ENCODE results near the gene MUC20. TPM values are rescaled to one million over a fixed set of nuclear protein-coding genes. Genes with fewer than 3 reads are reported as not detected.

Gene MUC20
- total and polyA plus RNA-seq, 9 of the 15 experiments (the other 6 are each of a cell fraction or from before 2014, with no cell fraction given) = 0.03 to 0.23 (median 0.15) TPM; not detected in 3

- no peak overlapping the region for H2AFZ ChIP-seq (ENCODE audit: low read depth, low read length)
- H3K4me2 ChIP-seq (ENCODE audit: insufficient read depth, low read length) = no peak overlapping the region
- peaks cover 47 to 56% of the 10 kb centered on the region in 2 experiments for H3K27me3 ChIP-seq (ENCODE audit: control insufficient read depth in 2 of 2, insufficient read depth in 2 of 2, low read length in 2 of 2)
- TF ChIP-seq PPARD (CRISPR knock-in tag; IDR thresholded peaks at IDR 0.05) = no peak
- TF ChIP-seq MYNN (IDR thresholded peaks at IDR 0.05) = no peak
- TF ChIP-seq MYNN (CRISPR knock-in tag; IDR thresholded peaks at IDR 0.05) = no peak
- TF ChIP-seq ZEB2 (IDR thresholded peaks at IDR 0.05) = no peak
- TF ChIP-seq ZNF584 (CRISPR knock-in tag; IDR thresholded peaks at IDR 0.05; ENCODE audit: low read depth) = no peak
- TF ChIP-seq ZNF280A (IDR thresholded peaks at IDR 0.05; ENCODE audit: low read depth, partially characterized antibody) = no peak
- TF ChIP-seq CEBPG (CRISPR knock-in tag; IDR thresholded peaks at IDR 0.05) = no peak
- no peak for TF ChIP-seq CEBPG (tag; conservative IDR thresholded peaks at IDR 0.05 in 1 of 2, IDR thresholded peaks at IDR 0.05 in 1 of 2)
- no peak for TF ChIP-seq ZNF77 (CRISPR knock-in tag; IDR thresholded peaks at IDR 0.05)
- TF ChIP-seq, protein P1, sequence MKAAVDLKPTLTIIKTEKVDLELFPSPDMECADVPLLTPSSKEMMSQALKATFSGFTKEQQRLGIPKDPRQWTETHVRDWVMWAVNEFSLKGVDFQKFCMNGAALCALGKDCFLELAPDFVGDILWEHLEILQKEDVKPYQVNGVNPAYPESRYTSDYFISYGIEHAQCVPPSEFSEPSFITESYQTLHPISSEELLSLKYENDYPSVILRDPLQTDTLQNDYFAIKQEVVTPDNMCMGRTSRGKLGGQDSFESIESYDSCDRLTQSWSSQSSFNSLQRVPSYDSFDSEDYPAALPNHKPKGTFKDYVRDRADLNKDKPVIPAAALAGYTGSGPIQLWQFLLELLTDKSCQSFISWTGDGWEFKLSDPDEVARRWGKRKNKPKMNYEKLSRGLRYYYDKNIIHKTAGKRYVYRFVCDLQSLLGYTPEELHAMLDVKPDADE (conservative IDR thresholded peaks at IDR 0.05; ENCODE audit: control insufficient read depth, low read depth, low read length) = no peak
- TF ChIP-seq KLF1 (tag; IDR thresholded peaks at IDR 0.05) = no peak
- no peak for TF ChIP-seq ESRRA (IDR thresholded peaks at IDR 0.05; ENCODE audit: borderline replicate concordance, low read depth)
- no peak for TF ChIP-seq NFE2 (IDR thresholded peaks at IDR 0.05; ENCODE audit: low read depth)
- TF ChIP-seq CREB1 (IDR thresholded peaks at IDR 0.05) = no peak
- no peak for TF ChIP-seq CREB1 (CRISPR knock-in tag; IDR thresholded peaks at IDR 0.05)
- TF ChIP-seq TEAD4 (IDR thresholded peaks at IDR 0.05; ENCODE audit: low read length) = no peak
- TF ChIP-seq TEAD4 (CRISPR knock-in tag; IDR thresholded peaks at IDR 0.05; ENCODE audit: borderline replicate concordance) = no peak
- TF ChIP-seq ZNF174 (CRISPR knock-in tag; IDR thresholded peaks at IDR 0.05) = no peak
- 3% methylated on average over 13 of the region's 14 CpGs for whole genome bisulfite sequencing (ENCODE audit: insufficient coverage, low coverage, missing lambda C conversion rate)
- peak overlapping the region in 1 of 2 experiments; percentile 40; a peak in 1 of 4 replicates for H3K9ac ChIP-seq (ENCODE audit: insufficient read depth in 1 of 2, low read depth in 2 of 2, low read length in 2 of 2)
- intact Hi-C loops (cut with micrococcal nuclease) = no loop called here
- H4K20me1 ChIP-seq (replicated peaks; ENCODE audit: control insufficient read depth, insufficient read depth, low read length) = no peaks in the 10 kb centered on the region
- no peaks in the 10 kb centered on the region for H3K9me3 ChIP-seq (replicated peaks; ENCODE audit: control insufficient read depth, insufficient read depth, low read depth, low read length)
- no TSS peak for BruUV-seq (replicated peaks)
- ChIA-PET CTCF (ENCODE audit: low intra/inter-chr PET ratio) (no interaction called here), POLR2A (interaction anchor here (0.6 to 1.1 kb wide), 4 partner anchors 8 to 34 kb away, joined by 3 to 5 read pairs (median 4); no protein-coding TSS in a partner anchor)
- no peak for FAIRE-seq
- DNase-seq (ENCODE audit: extremely low read depth in 1 of 4, low spot score in 3 of 4) = no peak
- H3K36me3 ChIP-seq (ENCODE audit: control insufficient read depth, insufficient read depth, low read length) = no peaks in the 10 kb centered on the region
- no peaks in the 10 kb centered on the region for H3K4me1 ChIP-seq (replicated peaks in 1 of 2; ENCODE audit: control insufficient read depth in 2 of 2, insufficient read depth in 2 of 2, low read length in 2 of 2)
- H3K9me1 ChIP-seq (ENCODE audit: control insufficient read depth, insufficient read depth, low read length) = no peaks in the 10 kb centered on the region
- no peaks in the 10 kb centered on the region for H3K79me2 ChIP-seq (ENCODE audit: control insufficient read depth, insufficient read depth, low read length)
- ATAC-seq = no peak
- in situ Hi-C loops (cut with MboI) = no loop called here
- no peak overlapping the region for H3K4me3 ChIP-seq
- H3K27ac ChIP-seq (ENCODE audit: extremely low read depth, low read depth, low read length) = no peak overlapping the region
Measured at GRCh38 chr3:195738274-195739044, 17.7 kb downstream of the MUC20 start.
